ENCODE data around the gene PLCH2.

Gene PLCH2

DNA sequence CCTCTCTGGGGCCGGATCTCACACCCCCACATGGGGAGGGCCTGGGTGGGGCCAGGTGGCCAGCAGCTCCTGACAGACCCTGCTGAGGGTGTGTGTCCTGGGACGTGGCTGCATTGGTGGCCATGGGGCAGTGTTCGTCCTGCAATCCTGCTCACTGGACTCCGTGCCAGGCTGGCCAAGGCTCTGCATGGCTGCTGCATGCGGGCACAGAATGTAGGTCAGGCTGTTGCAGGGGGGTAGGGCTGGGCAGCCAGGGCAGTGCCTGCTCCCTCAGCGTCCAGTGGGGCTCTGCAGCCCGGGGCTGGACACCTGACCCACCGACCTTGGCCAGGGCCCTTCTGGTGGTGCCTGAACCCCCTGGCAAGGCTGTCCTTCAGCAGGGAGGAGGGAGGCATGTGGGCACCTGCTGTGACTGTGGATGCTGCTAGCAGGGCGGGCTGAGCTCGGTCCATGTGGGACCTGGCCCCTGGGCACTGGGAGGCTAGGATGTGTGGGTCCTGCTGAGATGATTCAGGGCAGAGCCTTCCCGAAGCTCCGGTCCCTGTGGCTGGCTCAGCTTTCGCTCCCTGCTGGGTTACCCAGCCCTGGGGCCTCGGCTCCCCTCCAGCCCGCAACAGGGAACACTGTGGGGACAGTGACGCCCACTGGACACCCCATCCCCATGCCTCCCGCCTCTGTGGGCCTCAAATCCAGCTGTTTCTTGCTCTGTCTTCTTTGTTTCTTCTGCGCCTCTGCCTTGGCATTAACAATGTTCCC, 14.9 kb upstream of the PLCH2 start:
- no peak for DNase-seq

DNA sequence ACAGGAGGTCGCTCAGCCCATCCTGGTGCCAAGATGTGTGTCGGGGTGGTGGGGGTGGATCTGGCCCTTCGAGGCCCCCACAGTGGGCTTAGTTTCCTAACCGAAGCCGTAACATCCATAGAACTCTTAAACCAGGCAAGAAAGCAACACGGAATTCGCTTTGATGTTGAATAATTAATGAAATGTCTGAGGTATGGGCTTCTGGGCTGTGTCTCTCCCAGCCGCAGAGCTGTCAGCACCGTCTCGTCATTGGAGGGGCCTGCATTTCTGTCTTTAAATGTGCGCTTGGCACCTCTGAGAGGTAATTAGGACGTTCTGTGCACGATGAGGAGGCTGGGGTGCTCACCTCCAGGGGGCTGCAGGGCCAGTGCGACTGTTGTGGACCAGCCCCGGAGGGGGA, 13.3 kb upstream of the PLCH2 start:
- DNase-seq: no peak

DNA sequence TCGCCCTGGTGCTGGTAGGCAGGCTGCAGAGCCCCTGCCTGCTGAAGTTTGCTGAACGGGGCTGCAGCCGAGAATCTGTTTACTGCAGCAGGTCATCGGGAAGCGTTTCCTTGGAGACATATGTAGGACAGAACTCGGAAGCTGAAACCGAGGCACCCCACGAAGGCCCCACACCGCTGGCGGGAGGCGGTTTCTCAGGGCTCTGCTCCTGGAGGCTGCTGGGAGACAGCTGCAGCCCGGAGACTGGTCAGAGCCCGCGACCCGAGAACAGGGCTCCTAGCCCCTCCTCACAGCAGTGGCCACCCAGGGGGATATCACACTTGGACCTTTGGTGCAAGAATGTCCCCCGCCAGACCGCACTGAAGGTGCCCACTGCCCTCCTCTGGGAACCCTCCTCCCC, 12.7 kb upstream of the PLCH2 start:
- no peak for DNase-seq

DNA sequence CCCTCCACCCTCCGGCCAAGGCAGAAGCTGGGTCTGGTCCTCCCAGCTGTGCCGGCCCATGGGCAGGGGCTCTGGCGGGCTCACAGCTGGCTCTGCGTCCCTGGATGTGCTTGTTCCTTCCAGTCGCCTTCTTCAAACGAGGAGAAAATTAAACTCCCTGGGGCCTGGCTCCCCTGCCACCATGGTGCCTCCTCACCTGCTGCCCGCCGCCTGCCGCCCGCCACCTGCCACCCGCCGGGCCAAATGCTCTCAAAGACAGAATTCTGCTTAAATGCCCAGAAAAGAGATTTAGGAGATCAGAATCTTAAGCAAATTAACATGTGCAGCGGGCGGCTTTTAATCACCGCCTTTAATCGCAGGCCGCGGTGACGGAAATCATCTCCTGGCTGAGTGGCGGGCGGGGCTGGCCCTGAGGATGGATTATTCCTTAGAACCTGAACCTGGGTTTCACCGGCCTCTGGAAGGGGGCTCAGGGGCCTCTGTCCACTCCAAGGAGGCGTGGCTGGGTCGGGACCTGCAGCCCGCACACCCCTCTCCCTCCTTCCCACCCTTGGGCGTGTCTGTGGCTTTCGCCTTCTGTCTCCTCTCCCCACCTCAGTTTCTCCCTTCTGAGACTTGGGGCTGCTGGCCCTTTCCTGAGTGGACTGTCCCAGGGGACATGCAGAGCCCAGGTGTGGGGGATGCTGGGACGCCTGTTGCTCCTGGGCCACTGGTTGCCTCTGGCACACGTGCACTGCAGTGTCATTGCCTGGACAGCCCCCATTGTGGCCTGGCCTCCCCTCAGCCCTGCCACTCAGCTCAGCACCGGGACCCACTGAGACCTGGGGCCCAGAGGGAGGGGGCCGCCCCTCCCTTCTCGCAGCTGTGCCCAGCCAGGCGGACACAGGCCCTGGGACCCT, 10.5 kb upstream of the PLCH2 start:
- DNase-seq: peak; percentile 21

DNA sequence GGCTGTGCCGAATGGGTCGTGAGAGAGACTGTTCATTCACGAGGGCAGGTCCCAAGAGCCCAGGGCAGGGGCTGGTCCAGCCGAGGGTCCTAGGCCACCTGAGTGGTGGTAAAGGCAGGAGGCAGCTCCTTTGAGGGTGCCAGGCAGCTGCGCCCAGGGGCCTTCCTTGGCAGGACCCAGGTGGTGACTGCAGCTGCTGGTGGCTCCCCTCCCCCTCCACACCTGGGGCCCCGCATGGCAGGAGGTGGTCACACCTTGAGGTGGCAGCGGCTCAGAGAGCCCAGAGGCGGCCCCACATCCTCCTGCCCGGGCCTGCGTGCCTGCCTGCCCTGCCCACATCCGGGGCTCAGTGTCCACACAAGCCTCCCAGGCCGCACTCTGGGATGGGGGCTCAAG, 9.8 kb upstream of the PLCH2 start:
- DNase-seq: peak; percentile 25

DNA sequence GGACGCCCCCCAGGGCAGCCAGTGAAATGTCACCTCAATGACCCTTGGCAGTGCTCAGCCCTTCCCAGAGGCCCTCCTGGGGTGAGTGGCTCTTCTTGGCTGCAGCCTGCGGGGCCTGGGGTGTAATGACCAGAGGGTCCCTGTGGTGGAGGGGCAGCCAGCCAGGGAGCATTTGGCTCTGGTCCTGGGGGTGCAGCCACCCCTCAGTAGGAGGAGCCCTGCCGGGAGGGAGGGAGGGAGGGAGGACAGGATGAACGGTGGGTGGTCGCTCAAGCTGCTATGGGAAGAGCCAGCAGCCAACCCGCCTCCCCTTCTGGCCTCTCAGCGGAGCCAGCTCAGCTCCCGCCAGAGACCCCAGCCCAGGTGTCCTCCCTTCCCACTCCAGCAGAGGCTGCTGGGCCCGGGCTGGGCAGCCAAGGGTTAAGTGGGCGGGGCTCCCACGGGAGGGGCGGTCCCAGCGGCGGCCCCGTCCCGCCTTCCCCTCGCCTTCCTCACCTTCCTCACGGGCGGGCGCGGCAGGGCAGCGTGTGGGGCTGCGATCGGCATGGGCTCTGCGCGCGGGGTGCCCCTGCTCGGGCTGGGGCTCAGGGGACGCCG, 9.0 kb upstream of the PLCH2 start:
- DNase-seq: peak; percentile 12

DNA sequence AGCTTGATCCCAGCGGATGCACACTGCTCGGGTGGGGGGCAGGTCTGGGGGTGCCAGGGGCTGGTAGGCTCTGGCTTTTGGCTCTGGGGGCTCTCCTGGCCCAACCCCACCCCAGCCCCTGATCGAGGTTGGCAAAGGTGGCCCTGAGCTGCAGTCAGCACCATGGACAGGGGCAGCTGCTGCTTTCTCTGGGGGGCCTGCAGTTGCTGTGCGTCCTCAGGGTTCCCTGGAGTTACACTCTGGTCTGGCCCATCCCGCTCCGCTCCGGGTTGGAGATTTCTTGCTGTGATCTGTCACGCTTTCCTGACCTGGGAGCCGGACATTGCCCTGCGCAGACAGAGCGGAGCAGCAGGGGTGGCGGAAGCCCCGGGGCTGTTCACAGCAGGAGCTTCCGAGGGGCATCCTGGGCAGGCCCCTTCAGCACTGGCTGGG, 8.0 kb upstream of the PLCH2 start:
- DNase-seq: no peak

DNA sequence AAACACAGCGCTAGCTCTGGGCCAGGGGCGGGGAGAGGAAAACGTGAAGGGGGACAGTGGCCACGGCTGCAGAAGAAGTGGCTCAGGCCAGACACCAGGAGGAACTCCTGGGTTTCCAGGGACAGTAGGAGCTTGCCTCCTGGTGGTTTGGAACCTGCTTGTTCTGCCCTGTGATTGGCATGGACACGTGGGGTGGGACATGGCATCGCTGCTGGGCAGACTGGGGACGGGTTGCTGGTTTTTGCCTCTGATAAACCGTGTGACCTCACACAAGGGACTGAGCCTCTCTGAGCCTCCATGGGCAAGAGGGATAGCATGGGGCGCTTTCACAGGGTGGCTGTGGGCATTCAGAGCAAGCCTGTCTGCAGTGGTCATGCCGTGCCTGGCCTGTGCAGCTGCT, 7.5 kb upstream of the PLCH2 start:
- DNase-seq: no peak

DNA sequence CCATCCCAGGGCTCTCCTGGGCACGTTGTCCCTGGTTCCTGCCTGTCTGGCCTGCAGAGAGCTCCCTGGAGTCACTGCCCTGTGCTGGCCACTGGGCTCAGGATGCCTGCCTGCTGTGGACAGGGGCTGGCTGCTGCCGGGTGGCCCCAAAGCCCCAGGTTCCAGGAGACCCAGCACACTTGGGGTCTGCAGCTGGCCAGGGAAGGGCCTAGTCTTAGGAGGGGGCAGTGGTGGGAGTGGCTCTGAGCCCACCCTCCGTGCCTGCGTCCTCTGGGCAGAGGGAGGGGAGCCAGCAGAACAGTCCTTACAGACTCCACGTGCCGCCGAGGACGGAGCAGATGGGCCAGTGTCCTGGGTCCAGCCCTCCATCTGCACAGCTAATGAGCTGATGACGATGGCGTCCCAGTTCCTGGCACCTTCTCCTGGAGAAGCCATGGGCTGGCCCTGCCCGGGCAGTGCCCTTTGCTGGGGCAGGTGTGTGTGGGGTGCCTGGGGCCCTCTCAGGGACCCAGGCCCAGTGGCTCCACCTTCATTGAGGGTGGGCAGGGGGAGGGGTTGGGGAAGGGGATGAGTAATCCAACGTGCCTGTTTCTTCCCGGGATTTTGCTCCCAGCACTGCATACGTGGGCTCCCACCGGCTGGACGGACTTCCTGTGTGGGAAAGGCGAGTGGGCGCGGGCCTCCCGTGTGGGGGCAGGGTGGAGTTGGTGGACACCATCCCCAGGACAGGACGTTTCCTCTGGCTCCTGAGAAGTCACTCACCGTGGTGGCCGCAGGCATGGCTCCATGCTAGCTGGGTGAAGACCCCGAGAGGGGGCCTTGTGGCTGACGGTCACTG, 6.8 kb upstream of the PLCH2 start:
- DNase-seq: no peak

DNA sequence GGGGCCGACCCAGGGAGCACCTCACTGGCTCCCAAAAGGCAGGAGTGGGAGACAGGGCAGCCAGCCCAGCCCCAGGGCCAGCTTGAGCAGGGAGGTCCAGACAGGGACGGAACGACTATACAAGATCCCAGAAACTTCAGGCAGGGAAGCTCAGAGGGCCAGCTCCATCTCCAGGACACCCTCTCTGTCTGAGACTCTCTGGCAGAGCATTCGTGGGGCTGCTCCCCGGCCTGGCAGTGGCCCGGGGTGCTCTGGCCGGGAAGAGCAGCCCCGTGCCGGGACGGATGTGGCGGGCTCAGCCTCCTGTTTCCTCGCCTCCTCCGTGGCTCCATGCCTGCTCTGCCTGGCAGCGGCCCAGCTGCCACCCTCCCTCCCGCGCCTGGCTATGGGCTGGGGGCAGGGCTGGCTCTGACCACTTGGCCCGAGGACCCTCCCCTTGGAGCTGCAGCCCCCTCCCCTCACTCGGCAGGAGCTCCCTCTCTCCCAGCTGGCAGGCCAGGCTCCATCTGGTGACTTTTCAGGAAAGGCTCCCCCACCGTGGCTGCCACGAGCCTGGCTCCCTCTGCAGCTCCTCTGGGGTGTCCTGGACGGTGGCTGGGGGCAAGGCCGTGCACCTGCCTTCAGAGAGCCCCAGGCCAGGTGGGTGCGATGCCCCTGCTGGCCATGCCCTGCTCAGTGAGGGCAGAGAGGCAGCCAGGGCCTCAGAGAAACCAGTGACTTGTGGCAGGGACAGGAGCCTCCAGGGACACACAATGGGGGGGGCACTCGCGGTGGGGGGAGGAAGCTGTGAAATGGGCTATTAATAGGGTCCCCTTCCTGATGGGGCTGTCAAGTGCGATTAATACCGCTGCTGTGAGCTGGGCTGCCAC, 5.6 kb upstream of the PLCH2 start:
- DNase-seq: peak; percentile 36

DNA sequence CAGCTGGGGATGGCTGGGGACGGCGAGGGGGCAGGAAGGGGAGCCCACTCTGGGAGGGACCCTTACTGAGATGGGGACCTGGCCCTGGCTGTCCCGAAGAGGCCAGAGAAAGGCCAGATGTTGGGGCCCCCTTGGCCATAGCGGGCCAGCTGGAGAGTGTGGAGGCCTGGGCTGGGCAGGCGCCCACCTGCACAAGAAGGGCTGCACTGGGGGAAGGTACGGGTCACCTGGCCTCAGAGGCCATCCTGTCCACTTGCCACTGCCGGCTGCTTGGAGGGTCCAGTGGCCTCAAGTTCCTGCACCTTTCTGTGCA, 5.0 kb upstream of the PLCH2 start:
- no peak for DNase-seq

DNA sequence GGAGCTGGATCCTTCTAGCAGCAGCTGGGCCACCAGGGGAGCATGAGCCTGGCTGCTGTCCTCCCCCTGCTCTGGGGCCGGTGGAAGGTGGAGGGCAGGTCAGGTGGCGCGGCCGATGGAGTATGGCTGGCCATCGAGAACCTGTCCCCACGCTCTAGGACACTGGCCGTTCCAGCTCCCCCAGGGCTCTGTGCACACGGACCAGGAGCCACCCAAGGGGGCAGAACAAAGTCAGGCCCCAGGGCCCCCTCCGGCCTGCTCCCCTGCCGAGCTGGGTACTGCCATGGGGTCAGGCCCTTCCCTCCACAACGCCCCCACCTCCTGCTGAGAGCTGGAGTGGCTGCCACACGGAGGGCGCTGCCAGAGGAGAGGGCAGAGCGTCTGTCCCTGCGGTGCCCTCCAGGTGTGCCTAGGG, 4.5 kb upstream of the PLCH2 start:
- no peak for DNase-seq

DNA sequence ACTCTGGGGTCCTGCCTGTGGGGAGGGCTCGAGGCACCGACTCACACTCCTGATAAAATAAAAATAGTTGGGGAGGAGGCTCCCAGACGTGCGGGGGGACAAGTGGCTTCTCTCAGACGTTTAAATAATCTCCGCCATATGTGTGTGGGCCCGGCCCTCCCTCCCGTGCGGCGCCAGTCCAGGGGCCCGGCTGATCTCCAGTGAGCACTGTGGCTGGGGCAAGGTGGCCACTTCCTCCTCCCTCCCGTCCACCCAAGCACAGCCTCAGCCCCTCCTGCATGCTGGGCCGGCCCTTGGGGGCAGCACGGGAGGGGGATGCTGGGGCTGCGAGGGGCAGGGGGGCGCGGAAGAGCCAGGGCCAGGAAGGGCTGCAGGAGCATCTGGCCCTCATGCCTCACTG, 4.0 kb upstream of the PLCH2 start:
- no peak for DNase-seq

DNA sequence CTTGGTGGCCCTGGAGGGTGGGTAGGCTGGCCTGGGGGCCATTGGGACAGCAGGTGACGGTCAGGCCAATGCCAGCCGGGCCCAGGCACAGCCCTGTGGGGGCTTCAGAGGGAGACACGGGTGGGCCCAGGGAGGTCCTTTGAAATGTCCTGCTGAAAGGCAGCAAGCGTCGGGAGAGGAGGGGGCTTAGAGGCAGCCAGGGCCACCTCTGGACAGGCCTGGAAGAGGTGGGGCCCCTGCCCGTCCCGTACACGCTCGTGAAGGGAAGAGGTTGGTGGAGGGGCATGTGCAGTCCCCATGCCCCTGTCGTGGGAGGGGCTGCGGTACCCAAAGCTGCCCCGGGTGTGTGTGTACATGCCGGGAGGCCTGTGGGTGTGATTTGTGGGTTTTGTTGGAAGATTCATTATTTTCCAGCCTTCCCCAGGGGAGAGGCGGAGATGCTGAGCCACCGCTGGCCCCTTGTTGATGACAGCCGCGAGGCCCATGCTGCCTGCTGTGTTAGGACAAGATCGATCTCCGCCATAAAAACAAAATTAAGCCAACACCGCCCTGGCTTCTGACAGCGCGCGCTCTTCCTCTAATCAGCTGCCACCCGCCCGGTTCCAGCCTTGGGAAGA, 3.4 kb upstream of the PLCH2 start:
- no peak for DNase-seq

DNA sequence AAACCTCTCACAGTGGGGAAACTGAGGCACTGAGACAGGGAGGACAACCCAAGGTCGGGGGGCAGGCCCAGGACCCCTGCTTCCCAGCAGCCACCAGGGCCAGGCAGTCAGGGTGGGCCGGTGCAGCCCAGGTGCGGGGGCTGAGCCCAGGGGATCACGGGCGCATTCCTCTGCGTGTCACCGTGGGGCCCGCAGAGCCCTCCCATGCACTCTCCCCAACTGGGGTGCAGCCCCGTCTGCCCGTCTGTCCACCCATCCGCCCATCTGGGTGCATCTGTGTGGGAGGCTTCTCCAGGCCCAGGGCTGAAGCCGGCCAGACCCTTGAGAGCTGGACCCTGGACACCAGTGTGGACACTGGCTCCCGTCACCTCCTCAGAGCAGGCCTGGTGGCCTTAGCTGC, 2.9 kb upstream of the PLCH2 start:
- no peak for DNase-seq

DNA sequence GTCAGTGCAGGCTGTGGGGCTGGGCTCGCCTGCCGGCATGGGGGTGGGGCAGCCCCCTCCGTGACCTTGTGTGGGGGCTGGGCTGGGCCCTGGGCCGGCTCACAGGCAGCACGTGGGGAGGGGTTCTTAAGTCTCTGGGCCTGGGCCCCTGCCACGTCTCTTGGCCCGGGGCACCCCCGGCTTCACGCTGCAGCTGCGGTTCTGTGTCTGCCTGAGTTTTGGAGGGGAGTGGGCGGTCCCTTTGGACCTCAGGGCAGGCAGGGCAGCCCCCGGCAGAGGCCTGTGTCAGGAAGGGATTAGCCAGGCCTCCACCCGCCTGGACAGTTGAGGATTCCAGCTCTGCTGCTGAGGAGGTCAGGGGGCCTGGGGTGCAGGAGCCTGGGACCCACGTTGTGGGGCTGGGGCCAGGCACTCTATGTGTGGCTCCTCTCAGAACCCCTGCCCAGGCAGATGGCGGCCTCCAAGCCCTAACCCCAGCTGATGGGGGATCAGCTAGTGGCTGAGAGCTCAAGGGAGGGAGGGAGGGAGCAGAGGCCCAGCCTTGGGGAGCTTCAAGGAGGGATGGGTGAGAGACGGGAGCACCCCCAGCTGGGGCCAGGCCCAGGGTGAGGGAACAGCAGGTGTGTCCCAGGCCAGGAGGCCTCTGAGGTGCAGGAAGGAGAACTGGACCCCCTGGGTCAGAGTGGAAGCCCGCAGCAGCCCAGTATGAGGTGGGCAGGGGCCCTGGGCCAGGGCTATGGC, 1.8 kb upstream of the PLCH2 start:
- no peak for DNase-seq

DNA sequence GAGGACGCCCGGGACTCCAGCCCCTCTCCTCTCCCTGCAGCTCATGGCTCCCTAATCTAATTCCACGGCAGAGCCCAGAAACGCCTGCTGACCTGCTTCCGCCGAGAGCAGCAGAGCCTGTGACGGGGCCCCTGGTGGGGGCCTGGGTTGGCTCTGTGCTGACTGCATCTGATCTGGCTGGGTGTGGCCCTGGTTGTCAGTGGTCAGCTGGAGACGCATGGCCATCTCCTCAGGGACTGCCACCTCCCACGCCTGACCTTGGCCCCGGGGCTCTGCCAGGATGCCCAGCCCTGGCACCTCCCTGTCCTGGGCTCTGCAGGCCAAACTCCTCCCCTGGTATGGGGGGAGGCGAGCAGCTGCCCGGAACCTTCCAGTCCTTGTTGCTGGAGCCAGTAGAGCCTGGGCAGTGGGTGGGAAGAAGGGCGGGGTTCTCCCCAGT, 1.1 kb upstream of the PLCH2 start:
- DNase-seq: no peak

DNA sequence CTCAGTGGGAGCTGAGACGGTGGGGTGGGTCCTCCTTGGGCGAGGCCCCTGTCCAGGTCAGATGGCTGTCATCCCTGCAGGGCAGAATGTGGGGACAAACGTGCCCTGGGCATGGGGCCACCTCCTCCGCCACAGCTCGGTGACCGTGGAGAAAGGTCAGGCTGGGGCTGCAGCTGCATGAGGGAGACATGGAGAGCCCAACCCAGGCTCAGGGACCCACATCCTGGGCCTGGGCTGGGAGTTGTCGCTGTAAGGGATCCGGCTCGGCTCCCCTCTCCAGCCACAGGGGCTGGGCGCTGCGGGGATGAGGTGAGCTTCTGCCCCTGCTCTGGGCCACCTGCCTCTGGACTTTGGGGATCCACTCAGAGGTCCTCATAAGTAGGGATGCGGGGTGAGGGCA, 518 bp upstream of the PLCH2 start:
- no peak for DNase-seq

DNA sequence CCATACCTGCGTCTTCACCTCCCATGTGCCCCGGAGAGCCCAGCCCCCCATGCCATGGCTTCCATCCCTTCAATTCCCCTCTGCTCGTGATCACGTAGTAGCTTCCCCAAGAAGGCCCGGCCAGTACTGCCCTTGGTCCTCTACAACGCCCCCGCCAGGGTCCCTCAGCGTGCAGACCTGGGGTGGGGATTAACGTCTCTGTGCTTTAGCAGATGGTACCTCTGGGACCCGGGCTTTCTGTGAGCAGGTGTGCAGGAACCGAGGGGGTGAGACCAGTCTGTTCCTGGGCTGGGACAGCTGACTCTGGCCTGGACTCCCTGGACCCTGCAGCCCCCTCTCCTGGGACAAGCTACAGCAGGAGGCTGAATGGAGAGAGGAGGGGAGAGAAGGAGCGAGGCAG, 1.2 kb downstream of the PLCH2 start:
- no peak for DNase-seq

DNA sequence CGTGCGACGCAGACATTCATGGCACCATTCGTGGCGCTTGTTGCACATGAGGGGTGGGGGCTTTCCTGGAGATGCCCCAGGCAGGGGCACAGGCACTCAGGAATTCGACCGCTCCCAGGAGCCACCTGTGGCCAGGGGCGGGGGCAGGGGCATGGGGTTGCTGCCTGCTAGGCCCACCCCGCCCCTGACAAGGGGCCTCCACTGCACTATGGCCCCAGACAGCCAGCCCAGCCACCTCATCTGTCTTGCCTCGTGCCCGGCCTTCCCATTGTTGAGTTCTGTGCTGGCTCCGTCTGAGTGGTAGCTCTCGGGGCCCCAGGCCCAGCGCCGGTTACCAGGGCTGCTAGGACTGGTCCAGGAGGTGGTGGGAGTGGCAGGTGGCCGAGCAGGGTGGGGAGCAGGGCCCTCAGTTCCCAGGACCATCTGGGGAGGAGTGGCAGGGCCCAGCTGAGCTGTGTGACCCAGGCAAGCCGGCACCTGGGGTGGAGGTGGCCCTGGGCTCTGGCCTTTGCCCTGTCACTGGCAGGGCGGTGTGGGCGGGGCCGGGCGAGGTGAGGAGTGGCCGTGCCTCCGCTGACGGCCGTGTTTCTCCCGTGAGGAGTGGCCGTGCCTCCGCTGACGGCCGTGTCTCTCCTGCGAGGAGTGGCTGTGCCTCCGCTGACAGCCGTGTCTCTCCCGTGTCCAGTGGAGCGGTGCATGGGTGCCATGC, 1.9 kb downstream of the PLCH2 start:
- DNase-seq: no peak
